Mesodermal cell (in vitro differentiated cells): Measurements from ENCODE around the gene SLC38A7.
"Not testable (repeated sequence)": the region's sequence is repeated elsewhere in the genome, so short reads cannot be mapped to it uniquely, and the experiment has no call there.

ENCODE experiments used
- H3K27ac ChIP-seq: 2 replicates; pipeline ENCODE4 v1.7.0; 2013; ENCODE audit warnings: mild to moderate bottlenecking, low read depth, low read length, moderate library complexity; ENCODE audit not compliant: severe bottlenecking
- H3K36me3 ChIP-seq: 2 replicates; pipeline ENCODE4 v1.7.1; 2013; ENCODE audit warnings: mild to moderate bottlenecking, low read length, moderate library complexity; ENCODE audit not compliant: control insufficient read depth, insufficient read depth
- H3K4me1 ChIP-seq: one replicate; pipeline ENCODE4 v1.7.1; 2013; ENCODE audit warnings: mild to moderate bottlenecking, low read length; ENCODE audit not compliant: insufficient read depth, control insufficient read depth, poor library complexity, severe bottlenecking
- H3K4me3 ChIP-seq: 2 replicates; pipeline ENCODE4 v1.7.0; 2013; ENCODE audit warnings: low read length, control low read depth, mild to moderate bottlenecking; ENCODE audit not compliant: insufficient read depth, poor library complexity, severe bottlenecking; ENCODE audit errors: extremely low read depth
- H3K9me3 ChIP-seq: 2 replicates; pipeline ENCODE4 v1.7.1; 2013; ENCODE audit warnings: mild to moderate bottlenecking, low read length, moderate library complexity; ENCODE audit not compliant: control insufficient read depth
- WGBS, 2 experiments: methylation state at CpG; one replicate each; pipeline ENCODE4 v1.1.5; 2013; ENCODE audit warnings: missing lambda C conversion rate in 2 of 2; ENCODE audit not compliant: insufficient coverage in 2 of 2; 5-methylcytosine and 5-hydroxymethylcytosine counted together

The SLC38A7 gene

DNA sequence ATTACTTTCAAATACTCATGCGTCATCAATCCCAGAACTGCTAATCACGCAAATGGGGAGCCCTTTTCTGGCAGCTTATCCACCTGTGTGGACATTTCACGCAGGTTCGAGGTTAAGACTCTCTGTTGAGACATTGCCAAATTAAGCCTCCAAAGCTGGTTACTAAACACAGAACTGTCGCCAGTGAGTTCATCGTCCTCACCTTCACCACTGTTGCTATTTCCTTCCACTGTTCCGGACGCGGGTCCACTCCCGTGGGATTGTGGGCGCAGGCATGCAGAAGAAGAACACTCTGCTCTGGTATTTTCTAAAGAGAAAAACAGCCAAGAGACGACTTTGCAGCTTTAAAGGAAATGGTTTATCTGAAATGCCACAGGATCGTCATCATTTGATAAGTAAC lies 33.4 kb upstream of the SLC38A7 start:
- Histone ChIP-seq H3K27ac (no peak overlapping the region), H3K36me3 (peaks cover 95% of the 10 kb centered on the region), H3K4me1 (no peaks in the 10 kb centered on the region), H3K9me3 (no peaks in the 10 kb centered on the region), H3K4me3 (no peak overlapping the region)
- WGBS, 2 experiments = 93 to 97% methylated on average over 13 of the region's 13 CpGs

GRCh38 chr16:58716468-58716867 lies 31.9 kb upstream of the SLC38A7 start:
- Histone ChIP-seq H3K36me3 (peaks cover 95% of the 10 kb centered on the region), H3K4me3 (no peak overlapping the region), H3K27ac (no peak overlapping the region), H3K4me1 (no peaks in the 10 kb centered on the region), H3K9me3 (no peaks in the 10 kb centered on the region)
- 97 to 100% methylated on average over 1 to 7 of the region's 8 CpGs for WGBS, 2 experiments

DNA sequence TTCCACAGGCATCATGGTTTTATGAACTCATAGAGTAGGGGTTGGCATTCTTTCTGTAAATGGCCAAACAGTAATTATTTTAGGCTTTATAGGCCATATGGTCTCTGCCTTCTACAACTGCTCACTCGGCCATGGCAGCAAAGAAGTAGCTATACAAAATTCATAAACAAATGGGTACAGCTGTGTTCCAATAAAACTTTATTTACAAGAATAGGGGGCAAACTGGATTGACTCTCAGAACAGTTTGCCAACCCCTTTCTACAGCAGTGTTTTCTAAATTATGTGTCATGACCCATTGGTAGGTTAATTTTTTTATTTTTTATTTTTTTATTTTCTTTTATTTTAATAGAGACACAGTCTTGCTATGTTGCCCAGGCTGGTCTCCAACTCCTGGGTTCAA lies 29.2 kb upstream of the SLC38A7 start:
- no CpG with 5 or more reads among the region's 1 CpG for WGBS, 2 experiments
- no peak overlapping the region for H3K27ac ChIP-seq
- H3K4me1 ChIP-seq = no peaks in the 10 kb centered on the region
- H3K9me3 ChIP-seq = no peaks in the 10 kb centered on the region
- peaks cover 92% of the 10 kb centered on the region for H3K36me3 ChIP-seq
- H3K4me3 ChIP-seq = no peak overlapping the region

DNA sequence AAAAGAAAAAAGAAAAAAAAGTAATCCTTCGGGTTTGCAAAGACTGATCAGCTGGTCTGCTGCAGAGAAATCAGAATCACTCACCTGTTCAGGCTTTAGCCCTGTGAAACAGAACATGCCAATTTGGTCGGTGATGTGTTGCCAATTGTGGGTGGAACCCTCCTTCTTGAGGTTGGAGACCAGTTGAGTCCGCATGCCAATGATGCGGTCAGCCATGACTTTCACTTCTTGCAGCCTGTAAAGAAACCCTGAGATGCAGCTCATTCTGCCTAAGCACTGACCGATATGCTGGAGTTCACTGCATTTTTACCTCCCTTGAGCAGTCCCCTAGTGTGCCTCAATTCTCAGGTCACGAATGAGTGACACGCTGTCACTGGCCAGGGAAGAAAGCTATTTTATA lies 24.8 kb upstream of the SLC38A7 start:
- Histone ChIP-seq H3K27ac (no peak overlapping the region), H3K36me3 (peaks cover 78% of the 10 kb centered on the region), H3K9me3 (no peaks in the 10 kb centered on the region), H3K4me3 (no peak overlapping the region), H3K4me1 (no peaks in the 10 kb centered on the region)
- 97% methylated on average over 4 to 7 of the region's 7 CpGs for WGBS, 2 experiments

DNA sequence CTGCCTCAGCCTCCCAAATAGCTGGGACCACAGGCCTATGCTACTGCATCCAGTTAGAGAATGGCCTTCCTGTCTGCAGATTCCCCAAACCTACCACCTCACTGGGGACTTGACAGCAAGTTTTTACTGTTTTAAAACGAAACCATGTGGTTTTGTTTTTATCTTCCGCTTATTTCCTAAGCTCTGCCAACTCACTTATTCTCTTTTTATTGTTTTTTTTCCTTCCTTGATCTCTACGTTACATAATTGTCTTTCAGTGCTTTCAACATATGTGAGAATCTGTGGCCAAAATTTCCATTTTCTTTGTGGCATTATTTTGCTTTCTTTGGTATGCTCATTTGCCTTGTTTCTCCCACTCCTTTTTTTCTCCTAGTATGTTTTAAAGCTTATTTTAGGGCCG lies 14.6 kb upstream of the SLC38A7 start:
- 80 to 100% methylated on average over 2 to 3 of the region's 4 CpGs for WGBS, 2 experiments
- H3K36me3 ChIP-seq = no peaks in the 10 kb centered on the region
- H3K9me3 ChIP-seq = no peaks in the 10 kb centered on the region
- no peak overlapping the region for H3K4me3 ChIP-seq
- no peaks in the 10 kb centered on the region for H3K4me1 ChIP-seq
- H3K27ac ChIP-seq = no peak overlapping the region

DNA sequence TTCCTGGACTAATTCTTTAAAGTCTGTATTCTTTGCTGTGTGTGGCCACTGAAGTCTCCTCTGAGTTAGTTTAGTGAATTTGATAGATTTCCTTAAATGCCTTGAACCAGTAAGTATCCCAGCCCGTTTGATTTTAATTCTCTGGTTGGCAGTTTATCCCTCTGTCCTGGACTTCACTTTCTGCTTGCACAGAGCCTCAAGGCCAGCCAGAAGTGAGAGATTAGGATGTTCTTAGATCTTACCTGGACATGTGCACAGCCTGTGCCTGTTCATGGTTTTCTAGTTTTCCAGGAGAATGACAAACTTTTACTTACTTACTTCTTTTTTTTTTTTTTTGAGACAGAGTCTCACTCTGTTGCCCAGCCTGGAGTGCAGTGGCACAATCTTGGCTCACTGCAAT lies 10.8 kb upstream of the SLC38A7 start:
- Histone ChIP-seq H3K4me1 (no peaks in the 10 kb centered on the region), H3K9me3 (no peaks in the 10 kb centered on the region), H3K36me3 (no peaks in the 10 kb centered on the region), H3K27ac (no peak overlapping the region), H3K4me3 (no peak overlapping the region)
- WGBS, 2 experiments = 75 to 83% methylated on average over 1 of the region's 1 CpG

GRCh38 chr16:58692450-58692849 lies 7.9 kb upstream of the SLC38A7 start:
- H3K9me3 ChIP-seq = no peaks in the 10 kb centered on the region
- no peaks in the 10 kb centered on the region for H3K36me3 ChIP-seq
- H3K4me1 ChIP-seq = no peaks in the 10 kb centered on the region
- no peak overlapping the region for H3K4me3 ChIP-seq
- no CpG with 5 or more reads among the region's 1 CpG for WGBS, 2 experiments
- no peak overlapping the region for H3K27ac ChIP-seq

DNA sequence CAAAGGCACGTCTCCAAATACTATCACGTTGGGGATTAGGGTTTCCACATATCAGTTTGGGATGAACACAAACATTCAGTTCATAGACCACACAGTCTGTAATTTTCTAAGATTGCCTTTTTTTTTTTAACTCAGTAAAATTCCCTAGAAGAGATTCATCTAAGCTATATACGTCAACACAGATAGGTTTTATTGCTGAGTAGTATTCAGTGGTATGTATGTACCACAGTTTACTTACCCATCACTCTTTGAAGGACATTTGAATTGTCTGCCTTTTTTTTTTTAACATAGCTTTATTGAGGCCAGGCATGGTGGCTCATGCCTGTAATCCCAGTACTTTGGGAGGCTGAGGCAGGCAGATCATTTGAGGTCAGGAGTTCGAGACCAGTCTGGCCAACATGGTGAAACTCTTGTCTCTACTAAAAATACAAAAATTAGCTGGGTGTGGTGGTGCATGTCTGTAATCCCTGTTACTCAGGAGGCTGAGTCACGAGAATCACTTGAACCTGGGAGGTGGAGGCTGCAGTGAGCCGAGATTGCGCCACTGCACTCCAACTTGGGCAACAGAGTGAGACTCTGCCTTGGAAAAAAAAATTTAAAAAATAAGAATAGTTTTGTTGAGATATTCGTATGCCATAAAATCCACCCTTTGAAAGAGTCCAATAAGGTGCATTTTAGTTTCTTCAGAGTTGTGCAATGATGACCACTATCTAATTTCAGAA lies 2.6 kb upstream of the SLC38A7 start:
- WGBS, 2 experiments = 80 to 92% methylated on average over 5 of the region's 8 CpGs
- H3K27ac ChIP-seq, H3K4me3 ChIP-seq, H3K4me1 ChIP-seq, H3K36me3 ChIP-seq, H3K9me3 ChIP-seq: not testable (repeated sequence)

GRCh38 chr16:58685084-58685449 lies 497 bp upstream of the SLC38A7 start:
- 80 to 92% methylated on average over 2 to 4 of the region's 6 CpGs for WGBS, 2 experiments
- no peak overlapping the region for H3K27ac ChIP-seq
- no peaks in the 10 kb centered on the region for H3K9me3 ChIP-seq
- peaks cover 6% of the 10 kb centered on the region for H3K4me1 ChIP-seq
- peak overlapping the region; percentile 87 for H3K4me3 ChIP-seq
- peaks cover 11% of the 10 kb centered on the region for H3K36me3 ChIP-seq

GRCh38 chr16:58684001-58684353 lies 593 bp downstream of the SLC38A7 start:
- WGBS, 2 experiments = 40 to 42% methylated on average over 3 of the region's 3 CpGs
- H3K4me3 ChIP-seq = peak overlapping the region; percentile 87
- H3K4me1 ChIP-seq = peaks cover 6% of the 10 kb centered on the region
- H3K9me3 ChIP-seq = no peaks in the 10 kb centered on the region
- peak overlapping the region; percentile 72 for H3K27ac ChIP-seq
- peaks cover 19% of the 10 kb centered on the region for H3K36me3 ChIP-seq

GRCh38 chr16:58679763-58680162 lies 4.8 kb downstream of the SLC38A7 start:
- Histone ChIP-seq H3K9me3 (no peaks in the 10 kb centered on the region), H3K36me3 (peaks cover 48% of the 10 kb centered on the region), H3K4me1 (peaks cover 6% of the 10 kb centered on the region), H3K27ac (no peak overlapping the region), H3K4me3 (no peak overlapping the region)
- 94 to 97% methylated on average over 16 of the region's 16 CpGs for WGBS, 2 experiments
